T-helper 1 cell treated with Interleukin-12 subunit alpha and Interleukin-12 subunit beta and Interleukin-4 antibody, amounts not matched to agents 30 ng/mL and 1 ng/mL, for 36 hours (primary cell): ENCODE data around the gene FGGY. TPM values are rescaled to one million over a fixed set of nuclear protein-coding genes. Genes with fewer than 3 reads are reported as not detected.

Experiments used
- intact Hi-C: fragments of 100-400 bp; cut with micrococcal nuclease; formaldehyde crosslinking; loops from one replicate; pipeline ENCODE4 v1.15.1; 2024
- total RNA-seq: library from RNA; stranded (reverse); gene quantifications from 2 replicates; pipeline ENCODE4 v1.2.3, GENCODE V29; 2022

FGGY gene
- total RNA-seq, 1 donor from 2014 or later = 12.2 TPM

DNA sequence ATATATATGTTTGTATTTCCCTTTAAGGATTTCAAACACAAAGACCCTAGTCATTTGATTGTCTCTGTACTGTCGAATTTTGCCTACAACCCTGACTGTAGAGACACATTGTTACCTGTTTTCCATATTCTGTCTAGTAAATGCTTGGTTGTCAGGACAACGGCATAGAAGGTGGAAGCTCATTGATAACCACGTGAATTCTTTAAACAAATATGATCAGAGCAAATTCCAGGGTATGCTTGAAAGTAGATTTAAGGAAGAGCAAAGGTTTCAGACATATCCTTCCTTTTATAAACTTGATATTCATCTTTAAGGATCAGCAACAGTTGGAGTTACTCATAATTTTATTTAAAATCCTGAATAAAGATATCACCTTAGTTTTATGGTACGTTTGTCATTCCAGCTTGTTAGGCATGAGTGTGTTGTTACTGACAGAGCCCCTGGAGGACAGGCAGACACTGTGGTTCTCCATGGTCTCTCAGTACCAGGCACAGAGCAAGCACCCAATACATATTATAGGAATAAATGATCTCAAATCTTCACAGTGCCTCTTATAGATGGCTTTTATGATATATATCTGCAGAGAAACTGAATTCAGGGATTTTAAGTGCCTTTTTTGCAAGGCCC, 203.2 kb downstream of the FGGY start:
- intact Hi-C loops = no loop called here

DNA sequence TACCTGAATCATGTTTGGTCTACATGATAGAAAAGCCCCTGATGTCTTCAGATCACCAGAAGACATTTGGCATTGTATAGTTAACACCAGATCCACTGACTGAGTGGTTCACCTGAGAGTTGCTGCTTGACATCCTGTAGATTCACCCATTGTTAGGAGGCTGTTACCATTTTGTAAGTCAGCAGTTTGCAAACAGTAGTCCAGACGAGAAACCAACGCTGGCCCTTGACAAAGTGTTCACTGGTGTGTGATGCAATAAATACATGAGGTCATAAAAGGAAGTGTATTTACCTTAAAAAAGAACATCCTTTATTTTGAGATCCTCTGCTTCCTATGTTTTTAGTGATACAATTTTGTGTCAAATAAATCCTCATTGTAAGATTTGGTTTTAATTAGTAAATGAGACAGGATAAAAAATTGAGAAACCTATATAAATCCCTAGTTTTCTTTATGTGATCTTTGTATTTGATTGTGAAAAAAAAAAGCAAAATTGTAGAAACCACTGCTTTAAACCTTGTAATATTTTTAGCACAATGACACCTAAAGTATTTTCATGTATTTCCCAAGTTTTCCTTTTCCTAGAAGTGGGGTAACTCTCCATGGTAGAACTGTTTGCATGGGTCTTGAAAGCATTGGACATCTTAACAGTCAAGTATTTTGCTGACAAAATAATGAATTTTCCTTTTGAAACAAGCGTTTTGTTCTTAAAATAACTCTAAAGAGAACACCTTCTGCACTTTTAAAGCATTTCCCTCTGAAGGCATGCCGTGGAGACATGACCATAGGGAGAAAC, 204.3 kb downstream of the FGGY start:
- intact Hi-C loops = no loop called here

DNA sequence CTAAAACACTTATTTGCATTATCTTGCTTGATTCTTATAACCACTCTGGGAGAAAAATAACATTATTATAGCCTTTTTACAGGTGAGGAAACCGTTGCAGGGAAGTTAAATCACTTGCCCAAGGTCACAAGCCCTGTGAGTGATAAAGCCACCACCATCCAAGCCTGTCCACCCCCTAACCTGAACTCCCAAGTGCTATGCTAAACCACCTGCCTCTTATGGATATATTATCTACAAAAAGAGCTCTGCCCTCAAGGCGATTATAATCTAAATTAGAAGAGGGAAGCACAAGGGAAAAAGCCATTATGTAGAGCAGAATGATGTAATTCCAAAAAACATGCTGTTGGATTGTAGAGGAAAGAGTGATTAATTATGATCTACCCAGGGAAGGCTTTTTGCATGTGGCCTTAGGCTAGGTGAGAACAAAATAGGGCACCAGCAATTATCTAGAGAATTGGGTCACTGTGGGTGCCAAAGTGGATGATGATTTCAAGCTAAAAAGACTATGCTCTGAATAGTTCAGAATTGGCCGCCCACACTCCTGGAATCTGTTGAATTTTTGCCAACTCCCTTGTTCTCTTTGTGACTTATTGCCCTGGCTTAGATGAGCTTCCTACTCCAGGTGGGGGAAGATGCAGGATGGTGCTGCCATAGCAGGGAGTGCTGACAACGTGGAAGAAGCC, 205.3 kb downstream of the FGGY start:
- intact Hi-C loops = no loop called here

DNA sequence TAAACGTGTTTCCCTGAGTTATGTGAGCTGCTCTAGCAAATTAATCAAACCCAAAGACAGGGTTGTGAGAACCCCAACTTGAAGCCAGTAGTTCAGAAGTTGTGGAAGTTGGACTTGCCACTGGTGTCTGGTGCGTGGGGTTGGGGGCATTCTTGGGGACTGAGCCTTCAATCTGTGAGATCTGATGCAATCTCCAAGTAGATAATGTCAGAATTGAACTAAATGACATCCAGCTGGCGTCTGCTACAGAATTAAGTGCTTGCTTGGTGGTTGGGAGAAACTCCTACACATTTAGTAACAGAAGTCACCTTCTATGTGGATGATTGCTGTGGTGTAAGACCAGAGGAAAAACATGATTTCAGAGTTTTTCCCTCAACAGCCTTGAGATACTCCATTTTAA, 207.4 kb downstream of the FGGY start:
- intact Hi-C loops = no loop called here

DNA sequence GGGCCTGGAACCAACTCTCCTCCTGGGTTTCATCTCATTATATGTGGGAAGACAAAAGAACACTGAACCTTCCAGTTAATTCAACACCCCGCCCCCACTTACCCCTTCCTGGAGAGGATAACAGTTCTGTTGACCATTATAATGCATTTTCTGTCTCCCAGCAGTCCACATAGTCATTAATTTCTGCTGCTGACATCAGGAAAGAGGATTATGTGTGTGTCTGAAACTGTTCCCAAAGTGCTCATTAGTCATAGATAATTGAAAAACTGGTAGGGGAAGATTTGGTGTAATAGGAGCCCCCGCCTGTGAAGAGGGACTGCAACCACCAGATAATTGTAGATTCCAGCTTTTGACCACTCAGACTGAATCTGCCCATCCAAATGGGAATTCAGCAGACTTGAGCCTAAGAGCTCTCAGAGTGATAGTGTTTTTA, 208.7 kb downstream of the FGGY start:
- intact Hi-C loops = no loop called here

DNA sequence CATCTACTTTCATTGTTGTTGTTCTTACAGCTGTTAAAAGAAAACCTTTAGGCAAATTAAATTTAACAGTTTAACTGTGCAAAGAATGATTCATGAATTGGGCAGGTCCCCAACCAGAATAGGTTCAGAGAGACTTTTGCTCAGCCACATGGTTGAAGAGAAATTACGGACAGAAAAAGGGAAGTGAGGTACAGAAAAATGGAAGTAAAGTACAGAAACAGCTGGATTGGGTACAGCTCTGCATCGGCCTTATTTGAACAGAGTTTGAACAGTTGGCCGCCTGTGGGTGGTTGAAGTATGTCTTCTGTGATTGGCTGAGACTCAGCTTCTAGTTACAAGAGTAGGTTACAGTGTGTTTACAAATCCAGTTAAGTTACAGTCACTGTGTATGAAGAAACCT, 210.1 kb downstream of the FGGY start:
- intact Hi-C loops = no loop called here

DNA sequence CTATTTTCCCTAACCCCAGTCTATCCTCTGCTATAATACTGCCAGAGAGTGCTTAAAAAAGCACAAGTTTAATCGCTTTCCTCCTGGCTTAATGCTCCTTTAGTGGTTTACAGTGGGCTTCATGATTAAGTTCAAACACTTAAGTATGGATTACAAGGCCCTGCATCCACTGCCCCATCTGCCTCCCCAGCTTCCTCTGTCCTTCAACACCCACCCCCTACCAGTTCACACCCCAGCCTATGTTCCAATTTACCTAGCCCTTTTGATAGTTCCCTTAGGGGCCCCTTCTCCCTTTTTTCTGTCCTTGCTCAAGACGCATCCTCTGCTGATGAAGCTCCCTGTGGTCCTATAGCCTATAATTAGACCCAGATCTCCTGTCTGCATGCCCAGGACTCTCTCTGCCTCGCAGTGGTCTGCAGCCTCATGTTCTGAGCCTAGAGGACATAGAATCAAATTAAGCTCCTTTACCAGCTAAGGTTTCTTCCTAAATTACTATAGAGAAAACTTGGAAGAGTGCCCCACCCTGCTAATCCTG, 212.5 kb downstream of the FGGY start:
- intact Hi-C loops = no loop called here

DNA sequence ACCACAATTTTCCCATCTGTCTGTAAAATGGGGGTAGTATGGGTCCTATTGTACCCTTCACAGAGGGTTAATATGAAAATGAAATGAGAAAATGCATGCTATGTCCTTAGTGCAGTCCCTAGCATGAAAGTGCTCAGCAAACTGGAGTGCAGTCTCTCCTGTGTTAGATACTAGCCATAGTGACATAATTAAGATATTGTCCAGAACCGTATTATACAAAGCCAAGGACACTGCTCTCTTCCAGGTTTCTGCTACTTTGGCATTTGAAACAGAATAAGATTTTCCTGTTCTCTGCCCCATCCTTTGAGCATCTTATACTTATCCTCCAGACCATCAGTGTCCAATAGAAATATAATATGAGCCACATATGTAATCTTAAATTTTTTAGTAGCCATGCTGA, 213.4 kb downstream of the FGGY start:
- intact Hi-C loops = no loop called here

DNA sequence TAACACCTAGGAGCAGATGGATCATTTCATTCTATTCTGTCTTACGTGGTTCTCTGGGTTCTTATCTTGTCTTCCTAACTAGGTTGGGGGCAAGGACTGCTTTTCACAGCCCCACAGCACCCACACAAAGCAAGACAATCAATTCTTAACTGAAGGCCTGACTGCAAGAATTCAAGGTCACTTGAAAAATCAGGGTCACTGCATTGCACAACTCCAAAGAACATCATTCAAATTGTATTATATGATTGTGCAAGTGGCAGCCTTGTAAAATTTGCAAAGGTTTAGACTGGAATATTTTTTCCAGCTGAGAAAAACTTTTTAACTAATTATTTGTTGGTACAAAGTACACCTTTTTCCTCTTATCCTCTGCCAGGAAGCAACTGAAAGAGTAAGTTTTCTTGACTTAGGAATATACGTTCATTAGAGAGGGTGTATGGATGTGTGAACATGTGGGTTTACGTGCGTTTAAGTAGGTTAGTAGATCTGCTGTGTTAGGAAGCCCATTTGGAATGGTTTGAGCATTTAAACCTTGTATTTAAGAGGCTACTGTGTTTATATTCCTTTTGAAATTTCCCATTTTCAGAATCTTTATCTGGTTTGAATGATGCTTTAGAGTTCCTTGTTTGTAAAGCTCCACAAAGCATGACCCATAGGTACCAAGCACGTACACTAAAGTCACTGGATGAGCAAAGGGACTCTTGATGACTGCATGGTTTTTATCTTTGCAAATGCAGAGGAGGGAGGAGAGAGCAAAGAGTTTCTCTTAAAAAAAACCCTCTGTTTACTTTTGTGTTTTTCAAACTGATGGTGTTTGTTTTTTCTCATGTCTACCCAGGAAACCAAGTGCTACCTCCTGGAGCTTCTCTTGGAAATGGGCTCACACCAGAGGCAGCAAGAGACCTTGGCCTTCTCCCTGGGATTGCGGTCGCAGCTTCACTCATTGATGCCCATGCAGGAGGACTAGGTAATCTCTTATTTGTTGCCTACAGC, 214.9 kb downstream of the FGGY start:
- intact Hi-C loops = no loop called here

DNA sequence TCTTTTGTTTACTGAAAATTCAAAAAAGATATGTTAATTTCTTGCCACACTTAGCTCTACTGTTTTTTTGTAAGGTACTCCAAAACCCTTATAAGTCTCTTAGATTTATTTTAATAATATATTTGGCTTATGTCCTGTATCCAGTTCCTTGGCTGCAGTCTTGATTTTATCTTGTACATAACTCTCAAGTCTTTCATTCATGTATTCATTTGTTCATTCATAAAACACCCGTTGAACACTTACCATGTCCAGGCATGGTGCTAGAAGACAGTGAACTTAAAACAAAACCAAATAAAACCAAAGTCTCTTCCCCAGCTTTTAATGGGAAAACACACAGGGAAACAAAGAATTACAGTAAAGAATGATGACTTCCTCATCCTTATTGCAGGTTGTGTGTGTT, 215.8 kb downstream of the FGGY start:
- intact Hi-C loops = no loop called here

DNA sequence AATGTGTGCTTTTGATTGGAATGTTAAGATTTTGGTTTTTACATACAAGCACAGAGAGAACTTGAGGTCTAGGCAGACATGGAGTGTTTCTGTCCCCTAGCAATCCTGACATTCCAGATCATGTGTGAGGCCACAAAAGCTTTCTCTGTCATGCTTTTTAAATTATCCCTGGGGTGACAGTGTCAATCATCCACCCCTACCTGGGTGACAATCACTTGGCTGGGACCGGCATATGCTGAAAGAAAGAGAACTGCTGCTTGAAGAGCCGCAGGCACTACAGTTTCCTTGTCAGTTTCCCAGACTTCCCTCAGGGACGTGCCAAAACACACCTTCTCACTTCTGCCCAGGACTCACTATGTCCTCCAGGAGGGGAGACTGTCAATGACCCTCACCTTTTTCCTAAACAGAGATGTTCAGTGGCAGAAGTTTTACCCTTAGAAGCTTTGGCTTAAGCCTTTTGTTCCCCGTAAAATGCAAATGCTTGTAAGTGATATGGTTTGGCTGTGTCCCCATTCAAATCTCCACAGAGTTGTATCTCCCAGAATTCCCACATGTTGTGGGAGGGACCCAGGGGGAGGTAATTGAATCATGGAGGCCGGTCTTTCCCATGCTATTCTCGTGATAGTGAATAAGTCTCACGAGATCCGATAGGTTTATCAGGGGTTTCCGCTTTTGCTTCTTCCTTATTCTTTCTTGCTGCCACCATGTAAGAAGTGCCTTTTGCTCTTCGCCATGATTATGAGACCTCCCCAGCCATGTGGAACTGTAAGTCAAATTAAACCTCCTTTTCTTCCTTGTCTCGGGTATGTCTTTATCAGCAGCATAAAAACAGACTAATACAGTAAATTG, 217.4 kb downstream of the FGGY start:
- intact Hi-C loops = no loop called here

DNA sequence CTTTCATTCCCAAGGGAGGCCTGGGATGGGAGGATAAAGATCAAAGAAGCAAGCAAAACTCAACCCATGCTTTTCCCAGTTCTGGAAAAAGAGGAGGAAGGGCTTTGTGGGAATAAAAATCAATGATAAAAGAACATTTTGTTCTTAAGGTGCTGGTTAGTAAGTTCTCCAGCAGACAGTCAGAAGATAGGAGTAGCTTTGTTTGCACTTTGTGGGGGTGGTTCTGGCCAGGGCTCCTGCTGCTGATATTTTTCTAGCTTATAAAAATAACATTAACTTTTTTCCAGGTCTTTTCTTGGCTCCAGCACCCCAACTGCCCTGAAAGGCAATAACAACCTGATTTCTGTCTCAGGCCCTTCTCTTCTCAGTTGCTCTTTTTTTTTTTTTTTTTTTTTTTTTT, 220.0 kb downstream of the FGGY start:
- intact Hi-C loops = no loop called here

DNA sequence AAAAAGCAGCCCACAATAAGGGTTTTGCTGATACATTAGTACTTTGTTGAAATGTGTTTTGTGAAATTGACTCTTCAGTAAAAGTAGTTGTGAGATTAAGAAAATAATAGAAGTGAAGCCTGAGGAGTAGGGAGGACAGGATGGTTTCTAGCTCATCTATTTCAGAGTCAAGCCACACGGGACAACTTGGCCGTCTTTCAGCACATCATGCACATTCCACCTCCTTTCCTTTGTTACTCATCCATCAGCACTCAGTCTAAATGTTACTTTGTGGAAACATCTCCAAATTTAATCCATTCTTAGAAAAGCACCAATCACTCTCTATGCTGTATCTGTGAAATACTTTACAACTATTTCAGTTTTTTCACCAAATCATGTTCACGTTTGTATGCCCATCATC, 223.3 kb downstream of the FGGY start:
- intact Hi-C loops = no loop called here

DNA sequence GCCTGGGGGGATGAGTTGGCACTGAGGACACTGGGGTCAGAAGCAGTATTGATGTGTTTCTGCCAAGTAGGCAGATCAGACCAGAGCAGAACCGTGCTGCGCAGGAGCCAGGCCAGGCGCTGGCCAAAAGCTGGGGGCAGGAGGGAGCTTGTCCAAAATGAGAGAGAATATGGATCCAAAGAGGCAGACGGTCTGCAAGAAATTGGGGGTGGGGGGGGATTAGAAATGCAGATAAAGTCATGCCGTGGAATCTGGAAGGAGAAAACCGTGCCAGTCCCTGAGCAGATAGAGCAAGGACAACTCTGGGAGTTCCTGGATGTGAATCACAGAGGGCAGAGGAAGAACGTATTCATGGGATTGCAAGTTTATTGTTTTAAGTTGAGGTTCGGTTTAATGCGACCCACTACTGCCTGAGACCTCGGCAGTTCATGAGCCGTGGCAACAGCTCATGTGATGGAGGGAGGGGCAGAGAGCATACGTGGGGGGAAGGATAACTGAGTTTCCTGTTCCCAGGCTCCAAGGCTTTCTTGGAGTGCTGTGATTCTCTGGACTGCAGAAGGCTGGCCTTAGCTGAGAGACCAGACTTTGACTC, 224.0 kb downstream of the FGGY start:
- intact Hi-C loops = no loop called here

DNA sequence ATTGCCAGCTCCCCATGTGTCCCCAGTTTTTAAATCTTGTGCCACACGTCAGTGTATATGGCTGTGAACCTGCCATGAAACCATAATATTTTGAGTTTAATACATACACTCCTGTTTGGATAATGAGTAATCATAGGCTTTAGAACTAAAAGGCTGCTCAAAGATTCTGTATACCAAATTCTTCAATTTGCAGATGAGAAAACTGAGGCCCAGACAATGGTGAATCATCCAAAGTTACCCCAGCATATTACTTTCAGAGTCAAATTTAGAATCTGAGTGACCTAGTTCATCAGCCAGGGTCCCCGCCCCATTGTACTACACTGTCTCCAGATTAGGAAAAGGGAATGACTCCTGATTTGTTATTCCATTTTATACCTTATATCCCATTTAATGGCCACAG, 224.6 kb downstream of the FGGY start:
- intact Hi-C loops = no loop called here

DNA sequence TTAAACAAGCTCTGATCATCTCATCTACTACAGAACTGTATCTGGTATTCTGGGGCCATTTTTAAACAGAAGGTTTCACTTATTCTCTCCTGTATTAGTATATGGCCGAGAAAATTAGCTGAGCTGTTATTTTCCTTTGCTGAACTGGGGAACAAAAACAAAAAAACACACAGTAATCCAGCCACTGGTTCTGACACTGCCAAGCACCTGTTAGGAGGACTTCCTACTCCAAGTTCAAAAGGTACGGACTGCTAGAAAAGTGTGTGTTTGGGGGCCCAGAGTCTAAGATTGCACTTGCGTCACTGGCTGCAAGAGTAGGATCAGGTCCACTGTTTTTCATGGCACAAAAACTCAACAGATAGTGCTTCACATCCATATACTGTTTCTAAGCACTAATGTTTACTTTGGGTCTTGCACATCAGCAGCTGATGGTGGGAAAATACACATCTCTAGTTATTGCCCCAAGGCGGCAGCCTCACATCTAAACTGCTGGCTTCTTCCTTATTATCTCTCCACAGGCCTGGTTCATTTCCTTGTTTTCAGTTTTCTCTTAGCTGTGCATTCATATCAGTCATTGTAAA, 226.1 kb downstream of the FGGY start:
- intact Hi-C loops = no loop called here

DNA sequence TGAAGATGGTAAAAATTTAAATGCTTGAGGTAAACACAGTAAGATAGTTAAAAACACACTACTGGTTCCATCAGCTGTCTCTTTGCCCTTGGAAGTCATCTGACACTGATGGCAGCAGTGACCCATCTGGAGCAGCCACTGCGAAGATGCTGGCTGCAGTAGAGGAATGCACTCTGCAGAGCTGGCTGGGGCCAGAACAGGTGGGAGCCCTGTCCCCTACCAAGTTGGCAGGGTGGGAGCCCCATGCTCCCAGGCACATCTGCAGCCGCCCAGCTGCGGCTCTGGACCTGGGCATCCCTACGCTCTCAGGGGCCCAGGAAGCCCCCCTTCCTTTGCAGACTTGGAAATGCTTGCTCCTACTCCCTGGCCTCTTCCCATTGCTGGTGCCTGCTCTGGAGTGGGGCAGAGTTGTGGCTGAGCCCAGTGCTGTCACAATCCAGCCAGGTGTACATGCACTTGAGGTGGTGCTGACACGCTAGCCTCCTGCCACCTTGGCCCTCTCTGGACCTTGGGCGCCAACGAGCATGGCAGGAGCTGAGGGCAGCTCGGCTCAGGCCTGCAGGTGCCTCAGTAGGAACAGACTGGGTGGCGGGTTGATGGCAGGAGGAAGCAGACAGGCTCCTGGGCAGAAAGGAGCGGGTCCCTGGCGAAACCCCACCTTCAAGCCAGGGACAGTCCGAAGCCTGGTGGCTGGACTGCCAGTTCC, 227.0 kb downstream of the FGGY start:
- intact Hi-C loops = no loop called here

DNA sequence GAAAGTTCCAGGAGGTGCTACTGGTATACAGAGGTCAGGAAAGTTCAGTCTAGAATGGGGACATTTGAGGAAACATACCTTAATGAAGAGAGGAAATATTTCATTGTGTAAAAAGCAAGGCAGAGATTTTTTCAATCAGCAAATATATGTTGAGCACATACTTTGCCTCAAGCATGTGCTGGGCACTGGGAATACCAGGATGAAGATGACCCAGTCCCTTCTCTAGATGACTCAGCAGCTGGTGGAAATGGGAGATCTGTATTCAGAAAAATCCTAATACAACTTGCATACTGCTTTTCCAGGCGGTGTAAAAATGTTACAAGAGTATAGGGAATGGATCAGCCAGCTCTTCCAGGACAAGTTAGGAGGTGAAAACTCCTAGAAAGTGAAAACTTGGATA, 229.3 kb downstream of the FGGY start:
- intact Hi-C loops = no loop called here

DNA sequence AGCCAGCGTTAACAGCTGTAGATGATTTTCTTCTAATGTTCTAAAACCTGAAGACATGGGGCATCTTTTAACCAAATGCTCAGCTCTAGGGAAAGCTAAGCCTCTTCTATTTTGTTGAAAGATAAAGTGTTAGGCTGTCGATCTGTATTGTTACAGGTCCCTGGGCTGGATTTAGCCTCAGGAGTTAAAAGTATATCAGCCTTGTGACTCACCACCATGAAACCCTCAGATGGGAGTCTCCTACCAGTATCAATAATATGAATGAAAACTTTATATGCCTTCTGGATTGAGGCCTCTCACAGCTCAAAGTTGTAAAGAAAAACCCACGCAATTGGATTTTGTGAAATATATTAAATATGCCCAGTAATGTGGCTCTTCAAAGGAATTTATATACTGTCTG, 231.6 kb downstream of the FGGY start:
- intact Hi-C loops = no loop called here
